Measurements from ENCODE around the gene PPP1R9A.

PPP1R9A gene

DNA sequence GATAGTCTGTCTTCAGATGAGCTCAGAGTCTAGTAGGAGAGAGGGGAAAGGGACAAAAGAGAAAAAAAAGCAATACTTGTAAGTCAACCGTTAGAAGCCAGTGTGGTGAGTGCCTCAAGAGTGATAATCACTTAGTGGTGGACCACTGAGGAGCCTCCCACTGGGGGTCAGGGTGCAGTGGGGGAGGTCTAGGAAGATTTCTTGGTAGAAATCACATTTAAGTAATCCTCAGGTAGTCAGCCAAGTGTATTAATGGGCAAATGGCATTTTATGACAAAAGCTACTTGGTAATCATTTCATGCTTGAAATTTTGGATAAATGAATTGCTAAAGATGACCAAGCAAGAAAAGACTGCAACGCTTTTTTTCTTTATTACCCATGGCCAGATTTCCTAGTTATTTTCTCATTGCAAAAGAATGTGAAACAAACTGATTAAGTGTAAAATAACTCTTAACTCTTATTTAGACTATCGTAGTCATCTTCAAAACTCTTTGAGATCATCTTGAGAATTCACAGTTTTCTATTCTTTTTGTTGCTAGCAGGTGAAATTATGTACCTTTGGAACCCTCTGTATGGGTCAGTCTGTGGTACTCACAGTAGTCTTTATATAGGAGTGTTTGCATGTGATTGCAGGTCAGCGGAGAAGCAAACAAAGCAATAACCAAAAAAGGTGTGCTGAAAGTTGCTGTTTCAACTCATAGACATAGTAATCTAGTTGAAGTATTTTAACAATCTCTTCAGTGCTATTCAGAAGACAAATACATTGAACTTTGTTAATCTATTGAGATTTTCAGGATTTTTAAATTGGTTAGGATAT lies 63.9 kb downstream of the PPP1R9A start:
- Histone ChIP-seq H3K4me3 (ENCODE audit: low read depth, low read length) (no peak overlapping the region), H3K27me3 (replicated peaks) (no peaks in the 10 kb centered on the region), H3K36me3 (replicated peaks) (no peaks in the 10 kb centered on the region), H3K27ac (no peak overlapping the region)
- no peak for DNase-seq
- in situ Hi-C loops (cut with HindIII; ENCODE audit: low pct_ligation_motif_present, low sequenced_read_pairs): no loop called here
- TF ChIP-seq, protein P1, sequence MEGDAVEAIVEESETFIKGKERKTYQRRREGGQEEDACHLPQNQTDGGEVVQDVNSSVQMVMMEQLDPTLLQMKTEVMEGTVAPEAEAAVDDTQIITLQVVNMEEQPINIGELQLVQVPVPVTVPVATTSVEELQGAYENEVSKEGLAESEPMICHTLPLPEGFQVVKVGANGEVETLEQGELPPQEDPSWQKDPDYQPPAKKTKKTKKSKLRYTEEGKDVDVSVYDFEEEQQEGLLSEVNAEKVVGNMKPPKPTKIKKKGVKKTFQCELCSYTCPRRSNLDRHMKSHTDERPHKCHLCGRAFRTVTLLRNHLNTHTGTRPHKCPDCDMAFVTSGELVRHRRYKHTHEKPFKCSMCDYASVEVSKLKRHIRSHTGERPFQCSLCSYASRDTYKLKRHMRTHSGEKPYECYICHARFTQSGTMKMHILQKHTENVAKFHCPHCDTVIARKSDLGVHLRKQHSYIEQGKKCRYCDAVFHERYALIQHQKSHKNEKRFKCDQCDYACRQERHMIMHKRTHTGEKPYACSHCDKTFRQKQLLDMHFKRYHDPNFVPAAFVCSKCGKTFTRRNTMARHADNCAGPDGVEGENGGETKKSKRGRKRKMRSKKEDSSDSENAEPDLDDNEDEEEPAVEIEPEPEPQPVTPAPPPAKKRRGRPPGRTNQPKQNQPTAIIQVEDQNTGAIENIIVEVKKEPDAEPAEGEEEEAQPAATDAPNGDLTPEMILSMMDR (IDR thresholded peaks at IDR 0.05; ENCODE audit: low read depth, low read length, missing control alignments): no peak

DNA sequence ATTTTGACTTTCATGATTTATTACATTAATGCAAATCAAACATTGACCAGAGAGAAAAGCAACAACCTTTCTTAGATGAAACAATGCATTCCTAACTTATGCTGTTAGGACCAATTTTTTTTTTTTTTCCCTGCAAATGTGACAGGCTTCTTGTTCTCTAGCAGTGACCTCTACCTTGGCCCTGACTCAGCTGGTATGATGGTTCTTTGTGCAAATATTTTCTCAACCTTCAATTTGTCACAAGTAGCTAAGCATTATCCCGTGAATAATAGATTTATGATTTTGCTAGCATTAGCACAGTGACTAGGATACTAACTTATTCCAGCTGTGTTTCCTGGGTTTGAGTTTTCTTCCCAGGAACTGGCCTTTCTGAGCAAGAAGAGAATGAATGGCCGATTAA lies 64.9 kb downstream of the PPP1R9A start:
- H3K4me3 ChIP-seq (ENCODE audit: low read depth, low read length): no peak overlapping the region
- no peak overlapping the region for H3K27ac ChIP-seq
- H3K27me3 ChIP-seq (replicated peaks): no peaks in the 10 kb centered on the region
- no peaks in the 10 kb centered on the region for H3K36me3 ChIP-seq (replicated peaks)
- TF ChIP-seq, protein P1 (IDR thresholded peaks at IDR 0.05; ENCODE audit: low read depth, low read length, missing control alignments): no peak
- in situ Hi-C loops (cut with HindIII; ENCODE audit: low pct_ligation_motif_present, low sequenced_read_pairs): no loop called here
- DNase-seq: peak; percentile 39

DNA sequence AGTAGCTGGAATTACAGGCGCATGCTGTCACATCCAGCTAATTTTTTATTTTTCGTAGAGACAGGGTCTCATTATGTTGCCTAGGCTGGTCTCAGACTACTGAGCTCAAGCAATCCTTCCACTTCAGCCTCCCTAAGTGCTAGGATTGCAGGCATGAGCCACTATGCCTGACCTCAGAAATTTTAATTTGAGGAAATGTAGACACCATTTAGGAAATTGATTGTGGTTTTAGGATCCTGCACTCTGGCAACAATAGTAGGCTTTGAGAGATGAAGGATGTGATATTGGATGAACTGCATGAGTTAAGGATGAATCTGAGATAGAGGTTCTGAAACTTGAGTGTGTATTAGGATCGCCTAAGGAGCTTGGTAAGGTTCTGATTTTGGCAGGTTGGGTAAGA lies 66.5 kb downstream of the PPP1R9A start:
- TF ChIP-seq, protein P1 (IDR thresholded peaks at IDR 0.05; ENCODE audit: low read depth, low read length, missing control alignments): no peak
- Histone ChIP-seq H3K27me3 (replicated peaks) (no peaks in the 10 kb centered on the region), H3K4me3 (ENCODE audit: low read depth, low read length) (no peak overlapping the region), H3K27ac (no peak overlapping the region), H3K36me3 (replicated peaks) (no peaks in the 10 kb centered on the region)
- in situ Hi-C loops (cut with HindIII; ENCODE audit: low pct_ligation_motif_present, low sequenced_read_pairs): no loop called here
- no peak for DNase-seq

DNA sequence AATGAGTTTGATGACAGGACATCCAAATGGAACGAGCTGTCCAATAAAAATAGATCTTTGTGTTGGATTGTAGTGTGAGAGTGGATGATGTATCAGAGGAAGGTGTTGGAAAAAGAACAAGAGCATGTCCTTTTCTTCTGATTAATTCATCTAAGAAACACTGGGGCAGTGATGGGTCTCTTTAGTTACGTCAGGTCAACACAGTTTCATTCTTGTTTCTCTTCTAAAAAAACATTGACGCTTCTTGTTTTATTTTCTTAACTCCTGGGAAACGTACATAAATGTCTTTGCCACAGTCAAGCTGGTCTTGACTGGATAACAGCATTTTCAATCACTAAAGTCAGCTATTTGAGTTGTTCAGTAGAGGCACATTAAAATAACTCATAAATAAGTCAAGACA lies 67.0 kb downstream of the PPP1R9A start:
- no peaks in the 10 kb centered on the region for H3K27me3 ChIP-seq (replicated peaks)
- DNase-seq: peak; percentile 9
- no peaks in the 10 kb centered on the region for H3K36me3 ChIP-seq (replicated peaks)
- H3K27ac ChIP-seq: no peak overlapping the region
- TF ChIP-seq, protein P1 (IDR thresholded peaks at IDR 0.05; ENCODE audit: low read depth, low read length, missing control alignments): no peak
- no peak overlapping the region for H3K4me3 ChIP-seq (ENCODE audit: low read depth, low read length)
- in situ Hi-C loops (cut with HindIII; ENCODE audit: low pct_ligation_motif_present, low sequenced_read_pairs): no loop called here

DNA sequence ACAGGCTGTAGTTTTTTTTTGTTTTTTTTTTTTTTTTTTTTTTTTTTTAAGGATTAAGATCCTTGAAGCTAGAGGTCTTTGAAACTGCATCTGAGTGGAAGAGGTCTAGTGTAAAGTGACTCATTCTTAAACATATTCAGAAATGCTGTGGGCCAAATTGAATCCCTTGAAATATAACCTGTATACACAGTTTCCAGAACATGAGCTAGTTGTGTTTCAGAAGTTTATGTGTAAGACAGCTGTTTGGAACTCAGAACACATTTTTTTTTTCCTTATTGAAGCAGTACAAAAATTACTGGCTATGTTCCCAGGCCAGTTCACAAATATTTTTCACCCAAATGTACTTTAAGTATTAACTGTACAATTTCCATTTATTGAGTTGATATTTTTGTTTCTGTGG lies 67.9 kb downstream of the PPP1R9A start:
- no peak overlapping the region for H3K27ac ChIP-seq
- no peak for DNase-seq
- TF ChIP-seq, protein P1 (IDR thresholded peaks at IDR 0.05; ENCODE audit: low read depth, low read length, missing control alignments): no peak
- in situ Hi-C loops (cut with HindIII; ENCODE audit: low pct_ligation_motif_present, low sequenced_read_pairs): no loop called here
- H3K4me3 ChIP-seq (ENCODE audit: low read depth, low read length): no peak overlapping the region
- H3K36me3 ChIP-seq (replicated peaks): no peaks in the 10 kb centered on the region
- H3K27me3 ChIP-seq (replicated peaks): no peaks in the 10 kb centered on the region

All from brain microvascular endothelial cell (primary cell).